T-helper 2 cell (primary cell): ENCODE results near the gene MEPCE.
"Not testable (repeated sequence)": the region's sequence is repeated elsewhere in the genome, so short reads cannot be mapped to it uniquely, and the experiment has no call there.

Source experiments
- DNase-seq, 5 experiments: peaks; one replicate each; pipeline versions ENCODE4 v3.0.0 to v3.0.0-alpha.2; 2012 to 2022

Gene MEPCE

GRCh38 chr7:100434297-100435144 lies 4.9 kb downstream of the MEPCE start:
- DNase-seq = no peak

- peak in 3 of 5 experiments; percentile 20 to 73 (median 36) for DNase-seq
Observed at GRCh38 chr7:100435401-100436304, 6.0 kb downstream of the MEPCE start.

DNA sequence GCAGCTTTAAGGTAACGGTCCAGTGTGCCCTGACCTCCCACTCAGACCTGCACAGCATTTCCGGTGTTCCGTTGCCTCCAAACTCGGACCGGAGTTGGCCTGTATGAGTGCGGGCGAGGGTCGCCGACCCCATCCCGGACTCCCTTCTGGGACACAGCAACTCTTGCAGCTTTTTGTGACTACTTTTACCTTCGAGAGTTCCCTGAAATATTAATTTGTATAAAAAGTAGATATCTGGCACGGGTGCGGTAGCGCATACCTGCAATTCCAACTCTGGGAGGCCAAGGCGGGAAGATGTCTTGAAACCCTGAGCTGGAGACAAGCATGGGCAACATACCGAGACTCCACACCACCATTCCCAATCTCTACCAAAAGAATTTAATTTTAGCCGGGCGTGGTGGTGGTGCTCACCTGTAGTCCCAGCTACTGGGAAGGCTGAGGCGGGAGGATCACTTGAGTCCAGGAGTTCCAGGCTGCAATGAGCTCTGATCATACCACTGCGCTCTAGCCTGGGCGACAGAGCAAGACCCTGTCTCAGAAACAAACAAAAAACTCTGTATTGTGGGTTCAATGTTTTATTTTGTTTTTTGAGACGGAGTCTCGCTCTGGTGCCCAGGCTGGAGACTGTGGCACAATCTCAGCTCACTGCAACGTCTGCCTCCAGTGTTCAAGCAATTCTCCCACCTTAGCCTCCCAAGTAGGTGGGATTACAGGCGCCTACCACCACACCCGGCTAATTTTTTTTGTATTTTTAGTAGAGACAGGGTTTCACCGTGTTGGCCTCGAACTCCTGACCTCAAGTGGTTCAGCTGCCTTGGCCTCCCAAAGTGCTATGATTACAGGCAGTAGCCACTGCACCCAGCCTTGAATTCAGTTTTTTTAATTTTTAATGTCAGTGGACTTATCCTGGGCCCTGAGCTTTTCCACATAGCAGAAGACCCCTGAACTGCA lies 7.8 kb downstream of the MEPCE start:
- no peak for DNase-seq

DNA sequence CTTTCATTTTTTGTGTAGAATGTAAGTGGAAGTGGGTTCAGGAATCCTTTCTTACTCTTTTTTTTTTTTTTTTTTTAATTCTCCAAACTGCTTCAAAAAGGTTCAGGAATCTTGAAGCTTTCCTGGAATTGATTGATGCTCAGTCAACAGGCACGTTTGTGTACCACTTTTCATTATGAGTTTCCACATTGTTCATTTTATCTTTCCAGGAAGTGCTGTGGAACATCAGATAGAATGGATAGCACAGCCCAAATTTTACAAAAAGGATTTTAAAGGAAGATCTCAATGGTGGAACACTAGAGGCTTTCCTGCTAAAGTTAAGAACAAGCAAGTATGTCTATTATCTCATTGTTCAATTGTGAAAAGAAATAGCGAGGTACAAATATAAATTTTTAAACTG lies 8.5 kb downstream of the MEPCE start:
- no peak for DNase-seq

GRCh38 chr7:100438731-100439130 lies 9.1 kb downstream of the MEPCE start:
- DNase-seq = not testable (repeated sequence)

DNA sequence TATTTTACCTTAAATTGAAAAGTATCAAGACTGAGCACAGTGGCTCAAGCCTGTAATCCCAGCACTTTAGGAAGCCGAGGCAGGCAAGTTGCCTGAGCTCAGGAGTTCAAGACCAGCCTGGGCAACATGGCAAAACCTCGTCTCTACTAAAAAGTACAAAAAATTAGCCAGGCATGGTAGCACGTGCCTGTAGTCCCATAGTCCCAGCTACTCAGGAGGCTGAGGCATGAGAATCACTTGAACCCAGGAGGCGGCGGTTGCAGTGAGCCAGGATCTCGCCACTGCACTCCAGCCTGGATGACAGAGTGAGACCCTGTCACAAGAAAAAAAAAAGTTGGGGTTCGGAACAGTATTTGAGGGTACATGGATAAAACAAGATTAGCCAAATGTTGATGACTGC lies 9.6 kb downstream of the MEPCE start:
- not testable (repeated sequence) for DNase-seq

DNA sequence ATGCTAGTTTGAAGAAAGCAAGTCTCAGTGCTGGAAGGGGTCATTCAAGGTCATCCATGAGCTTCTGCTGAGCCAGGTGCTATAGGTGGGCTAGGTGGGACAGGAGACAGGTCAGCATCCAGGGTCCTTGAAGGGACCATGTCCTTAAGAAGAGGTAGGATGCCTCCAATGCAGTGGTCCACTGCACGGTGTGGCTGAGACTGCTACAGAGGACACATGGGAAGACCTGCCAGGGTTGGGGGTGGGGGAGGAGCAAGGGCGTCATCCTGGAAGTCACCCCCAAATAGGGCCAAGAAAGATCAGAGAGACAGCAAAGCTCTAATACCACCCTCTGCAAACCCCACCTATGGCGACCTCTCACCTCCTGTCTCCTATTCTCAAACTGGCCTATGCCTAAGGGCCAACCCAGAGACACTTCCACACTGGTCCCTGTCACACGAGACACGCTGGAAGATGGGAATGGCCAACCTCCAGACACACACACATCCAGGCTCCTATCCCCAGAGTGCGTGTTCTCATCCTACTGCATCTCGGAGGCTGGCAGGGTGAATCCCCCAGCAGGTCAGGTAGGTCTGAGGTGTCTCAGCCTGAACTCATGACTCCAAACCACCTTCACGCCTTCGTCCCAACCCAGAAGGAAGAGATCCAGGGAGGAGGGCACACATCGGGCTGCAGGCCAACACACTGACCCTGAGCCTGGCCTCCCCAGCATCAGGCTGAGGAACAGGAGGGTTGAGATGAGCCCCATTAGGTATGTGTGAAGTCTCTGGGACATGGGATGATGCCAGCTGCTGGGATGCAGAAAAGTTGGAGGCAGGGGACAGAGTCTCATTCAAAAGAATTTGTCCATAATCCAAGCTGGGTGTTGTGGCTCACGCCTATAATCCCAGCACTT lies 12.3 kb downstream of the MEPCE start:
- no peak for DNase-seq

- DNase-seq = no peak
Observed at GRCh38 chr7:100443096-100443840, 13.6 kb downstream of the MEPCE start.

- no peak for DNase-seq
Observed at GRCh38 chr7:100444311-100445278, 15.0 kb downstream of the MEPCE start.

DNA sequence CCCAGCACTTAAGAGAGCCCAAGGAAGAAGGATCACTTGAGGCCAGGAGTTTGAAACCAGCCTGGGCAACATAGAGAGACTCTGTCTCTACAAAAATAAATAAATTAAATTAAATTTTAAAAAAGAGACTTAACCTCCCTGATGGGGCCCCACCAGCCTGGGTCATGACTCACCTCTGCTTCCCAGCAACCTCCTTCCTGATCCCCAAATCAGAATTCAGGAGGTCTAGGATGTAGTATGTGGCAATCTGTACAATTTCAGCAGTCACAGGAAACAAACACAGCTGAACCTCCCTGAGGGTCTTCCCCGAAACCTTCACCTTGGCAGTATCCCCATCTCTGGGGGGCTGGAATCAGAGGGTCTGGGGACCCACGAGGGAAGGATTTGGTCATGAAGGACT lies 16.4 kb downstream of the MEPCE start:
- DNase-seq = no peak

DNA sequence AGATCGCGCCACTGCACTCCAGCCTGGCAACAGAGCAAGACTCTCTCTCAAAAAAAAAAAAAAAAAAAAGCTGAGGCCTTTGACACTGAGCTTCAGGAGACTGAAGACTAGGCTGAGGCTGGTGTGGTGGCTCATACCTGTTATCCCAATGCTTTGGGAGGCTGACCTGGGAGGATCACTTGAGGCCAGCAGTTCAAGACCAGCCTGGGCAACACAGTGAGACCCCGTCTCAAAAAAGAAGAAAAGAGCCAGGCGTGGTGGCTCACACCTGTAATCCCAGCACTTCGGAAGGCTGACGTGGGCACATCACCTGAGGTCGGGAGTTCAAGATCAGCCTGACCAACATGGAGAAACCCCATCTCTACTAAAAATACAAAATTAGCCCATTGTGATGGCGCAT lies 17.7 kb downstream of the MEPCE start:
- DNase-seq = not testable (repeated sequence)

DNA sequence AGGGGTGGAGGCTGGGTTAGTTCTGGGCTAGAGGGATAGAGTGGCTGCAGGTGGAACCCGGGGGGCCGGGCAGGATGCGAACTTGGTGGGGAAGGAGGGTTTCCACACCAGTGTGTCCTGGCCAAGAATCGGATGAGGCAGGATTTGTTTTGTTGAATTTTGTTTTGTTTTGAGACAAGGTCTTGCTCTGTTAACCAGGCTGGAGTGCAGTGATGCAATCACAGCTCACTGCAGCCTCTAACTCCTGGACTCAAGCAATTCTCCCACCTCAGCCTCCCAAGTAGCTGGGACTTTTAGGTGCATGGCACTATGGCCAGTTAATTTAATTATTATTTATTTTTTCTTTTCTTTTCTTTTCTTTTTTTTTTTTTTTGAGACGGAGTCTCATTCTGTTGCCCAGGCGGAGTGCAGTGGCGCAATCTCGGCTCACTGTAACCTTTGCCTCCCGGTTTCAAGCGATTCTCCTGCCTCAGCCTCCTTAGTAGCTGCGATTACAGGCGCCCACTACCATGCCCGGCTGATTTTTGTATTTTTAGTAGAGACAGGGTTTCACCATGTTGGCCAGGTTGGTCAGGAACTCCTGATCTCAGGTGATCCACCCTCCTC lies 19.7 kb downstream of the MEPCE start:
- DNase-seq = no peak

GRCh38 chr7:100452513-100452912 lies 22.9 kb downstream of the MEPCE start:
- no peak for DNase-seq

GRCh38 chr7:100453854-100454253 lies 24.2 kb downstream of the MEPCE start:
- not testable (repeated sequence) for DNase-seq

DNA sequence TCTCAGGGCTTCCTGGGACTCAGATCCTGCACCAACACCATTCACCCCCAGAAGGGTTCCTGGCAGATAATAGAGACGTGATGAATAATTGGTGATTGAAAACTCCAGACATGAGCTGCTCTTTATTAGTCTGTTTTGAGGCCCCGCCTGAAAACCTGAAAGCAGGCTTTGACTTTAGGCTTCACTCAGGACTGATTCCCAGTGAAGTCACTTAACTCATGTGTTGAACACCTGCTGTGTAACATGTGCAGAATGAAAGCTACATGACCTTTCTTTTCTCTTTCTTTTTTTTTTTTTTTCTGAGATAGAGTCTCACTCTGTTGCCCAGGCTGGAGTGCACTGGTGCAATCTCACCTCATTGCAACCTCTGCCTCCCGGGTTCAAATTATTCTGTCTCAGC lies 25.6 kb downstream of the MEPCE start:
- DNase-seq = no peak

- DNase-seq = no peak
Observed at GRCh38 chr7:100456562-100456961, 26.9 kb downstream of the MEPCE start.

DNA sequence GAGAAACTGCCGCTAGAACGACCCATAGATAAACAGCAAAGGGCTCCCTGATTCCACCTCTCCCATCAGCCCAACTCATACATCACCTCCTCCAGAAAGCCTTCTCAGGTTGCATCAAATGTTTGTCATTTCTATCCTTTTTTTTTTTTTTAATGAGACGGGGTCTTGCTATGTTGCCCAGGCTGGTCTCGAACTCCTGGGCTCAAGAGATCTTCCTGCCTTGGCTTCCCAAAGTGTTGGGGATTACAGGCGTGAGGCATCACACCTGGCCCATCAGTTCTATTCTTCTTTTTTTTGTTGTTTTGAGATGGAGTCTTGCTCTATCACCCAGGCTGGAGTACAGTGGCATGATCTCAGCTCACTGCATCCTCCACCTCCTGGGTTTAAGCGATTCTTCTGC lies 27.4 kb downstream of the MEPCE start:
- no peak for DNase-seq

- DNase-seq = no peak
Observed at GRCh38 chr7:100464210-100464660, 34.6 kb downstream of the MEPCE start, which contains the start of gene SPACDR. Gene SPACDR, minus strand, starts transcription at chr7:100464260. Its CDS starts 235 bp downstream, at chr7:100464025.

GRCh38 chr7:100464791-100465190 lies 35.2 kb downstream of the MEPCE start:
- no peak for DNase-seq
